SK-MEL-5 (cell line): ENCODE results near the gene USF2. TPM values are rescaled to one million over a fixed set of nuclear protein-coding genes. Genes with fewer than 3 reads are reported as not detected.

ENCODE experiments used
- DNase-seq: peaks from one replicate; pipeline ENCODE4 v3.0.0-alpha.2; 2016; ENCODE audit warnings: low read depth, low spot score
- in situ Hi-C: cut with HindIII; loops from 2 replicates; pipeline ENCODE4 v1.10.0; 2016; ENCODE audit warnings: low sequenced_read_pairs, high pct_unique_total_duplicates, low pct_unique_long_range_greater_than_20kb
- total RNA-seq: library from RNA; depleted of rRNA; stranded (reverse); fragments of >200 nt; shearing (Covaris generic); gene quantifications from 2 replicates; pipeline ENCODE4 v1.2.3, GENCODE V29; 2014; rRNA removed

USF2 gene
- total RNA-seq, 1 experiment from 2014 or later: 82.7 TPM

- no peak for DNase-seq
- in situ Hi-C loops: no loop called here
These were observed 52.5 kb downstream of the USF2 start for GRCh38 chr19:35321291-35321690.

- in situ Hi-C loops: no loop called here
- DNase-seq: no peak
These were observed 53.3 kb downstream of the USF2 start for GRCh38 chr19:35322014-35322413.

GRCh38 chr19:35327642-35328041, 58.9 kb downstream of the USF2 start:
- DNase-seq: peak; percentile 59
- in situ Hi-C loops: no loop called here

- in situ Hi-C loops: no loop called here
- no peak for DNase-seq
These were observed 60.1 kb downstream of the USF2 start, which contains the start of gene CD22 for GRCh38 chr19:35328851-35329285. TSS of gene CD22 (plus strand) at chr19:35329187. CDS start at chr19:35332041, 2,854 bp downstream.

- no peak for DNase-seq
- in situ Hi-C loops: no loop called here
These were observed 60.6 kb downstream of the USF2 start for GRCh38 chr19:35329323-35329722.

Other genes with a start within 250 kb of the USF2 start
- 0.21 and 1.3 TPM in 2 replicates for gene SCN1B, start 238.5 kb upstream of the USF2 start, total RNA-seq
- gene HPN, start 227.2 kb upstream of the USF2 start, total RNA-seq: not detected in 2 replicates
- not detected in 2 replicates for gene FXYD3, start 153.1 kb upstream of the USF2 start, total RNA-seq
- 0.11 TPM in 1 of 2 replicates, not detected in the other for gene LGI4, start 133.9 kb upstream of the USF2 start, total RNA-seq
- not detected in 2 replicates for gene FXYD1, start 130.1 kb upstream of the USF2 start, total RNA-seq
- gene FXYD7, start 125.7 kb upstream of the USF2 start, total RNA-seq: not detected in 2 replicates
- 71.3 and 79.3 TPM in 2 replicates for gene FXYD5, start 114.2 kb upstream of the USF2 start, total RNA-seq
- not detected in 2 replicates for gene FAM187B, start 40.2 kb upstream of the USF2 start, total RNA-seq
- 0.98 and 1.2 TPM in 2 replicates for gene LSR, start 20.0 kb upstream of the USF2 start, total RNA-seq
- gene HAMP, start 13.6 kb downstream of the USF2 start, total RNA-seq: not detected in 2 replicates
- not detected in 2 replicates for gene MAG, start 23.2 kb downstream of the USF2 start, total RNA-seq
- 4.4 and 5.5 TPM in 2 replicates for gene CD22, start 60.2 kb downstream of the USF2 start, total RNA-seq
- not detected in 2 replicates for gene FFAR1, start 78.9 kb downstream of the USF2 start, total RNA-seq
- not detected in 2 replicates for gene FFAR3, start 89.5 kb downstream of the USF2 start, total RNA-seq
- gene GPR42, start 102.1 kb downstream of the USF2 start, total RNA-seq: not detected in 2 replicates
- gene FFAR2, start 179.3 kb downstream of the USF2 start, total RNA-seq: 0.13 TPM in 1 of 2 replicates, not detected in the other
- not detected in 2 replicates for gene KRTDAP, start 221.5 kb downstream of the USF2 start, total RNA-seq
- gene DMKN, start 244.7 kb downstream of the USF2 start, total RNA-seq: 16.7 and 23.0 TPM in 2 replicates